Omental fat pad (tissue), 4 donors: ENCODE data around the gene DNAJC9. TPM values are rescaled to one million over a fixed set of nuclear protein-coding genes. Genes with fewer than 3 reads are reported as not detected.

Experiments
- ATAC-seq: fragments of 150-250 bp; one replicate; pipeline ENCODE4 v1.9.1; 2016; ENCODE audit warnings: mild to moderate bottlenecking, moderate library complexity; ENCODE audit not compliant: low FRiP score
- DNase-seq: peaks from one replicate; pipeline ENCODE4 v3.0.0-alpha.2; 2019; ENCODE audit warnings: low spot score
- CTCF ChIP-seq, 3 donors: fragments of 450-650 bp; IDR thresholded peaks; one replicate each; pipeline ENCODE4 v1.5.1; 2016 to 2017; ENCODE audit warnings: antibody characterized with exemption in 3 of 3, mild to moderate bottlenecking in 3 of 3, moderate library complexity in 2 of 3
- total RNA-seq, 4 donors: library from RNA; depleted of rRNA; stranded (reverse); fragments of >200 nt; gene quantifications; one replicate each; pipeline ENCODE4 v1.1.0, GENCODE V29; 2016

The DNAJC9 gene
- total RNA-seq, 4 donors from 2014 or later = 5.9 to 14.8 (median 11.6) TPM

- ATAC-seq (no peak), DNase-seq (no peak)
- no peak for TF ChIP-seq CTCF (IDR thresholded peaks at IDR 0.05)
Observed at GRCh38 chr10:73211106-73211811, 35.8 kb downstream of the DNAJC9 start.

- DNase-seq (no peak), ATAC-seq (no peak)
- no peak for TF ChIP-seq CTCF (IDR thresholded peaks at IDR 0.05)
Observed at GRCh38 chr10:73210395-73211105, 36.5 kb downstream of the DNAJC9 start.

- TF ChIP-seq CTCF (IDR thresholded peaks at IDR 0.05) = no peak
- ATAC-seq (no peak), DNase-seq (no peak)
Observed at GRCh38 chr10:73209705-73210104, 37.4 kb downstream of the DNAJC9 start.

- ATAC-seq (no peak), DNase-seq (no peak)
- no peak for TF ChIP-seq CTCF (IDR thresholded peaks at IDR 0.05)
Observed at GRCh38 chr10:73207883-73208282, 39.2 kb downstream of the DNAJC9 start.

GRCh38 chr10:73206385-73206784 is 40.7 kb downstream of the DNAJC9 start:
- no peak for ATAC-seq
- TF ChIP-seq CTCF (IDR thresholded peaks at IDR 0.05) = no peak
- DNase-seq = no peak

- no peak for DNase-seq
- ATAC-seq = no peak
- TF ChIP-seq CTCF (IDR thresholded peaks at IDR 0.05) = no peak
Observed at GRCh38 chr10:73205890-73206289, 41.2 kb downstream of the DNAJC9 start.

- DNase-seq (no peak), ATAC-seq (no peak)
- TF ChIP-seq CTCF (IDR thresholded peaks at IDR 0.05) = no peak
Observed at GRCh38 chr10:73205081-73205480, 42.0 kb downstream of the DNAJC9 start.
